IMR-90 (cell line): ENCODE results near the gene ARAP2. TPM values are rescaled to one million over a fixed set of nuclear protein-coding genes. Genes with fewer than 3 reads are reported as not detected.

Experiments
- ATAC-seq: fragments of 200-7000 bp; cut with Tn5 transposase; 2 replicates; pipeline ENCODE4 v1.9.1; 2020; ENCODE audit warnings: low read depth, mild to moderate bottlenecking, moderate library complexity
- BruUV-seq: library from RNA; stranded (reverse); fragments of 400-500 nt; replicated peaks from 2 replicates; lab custom pipeline; 2021; lab: Mats Ljungman, UMichigan
- CTCF ChIA-PET: fragments of 300-600 bp; formaldehyde crosslinking; extraction: SDS; loops from one replicate; lab custom pipeline; 2021; ENCODE audit warnings: antibody characterized with exemption; lab: Yijun Ruan, JAX
- POLR2A ChIA-PET: fragments of 300-600 bp; sonication (Branson Sonifier 250); formaldehyde crosslinking; loops from one replicate; lab custom pipeline; 2022; ENCODE audit warnings: antibody characterized with exemption; ENCODE audit not compliant: unreplicated experiment; lab: Charles Lee
- DNase-seq: peaks from one replicate; pipeline ENCODE4 v3.0.0; 2013
- H2AFZ ChIP-seq: replicated peaks from 2 replicates; pipeline ENCODE3; 2013; ENCODE audit warnings: low read length, mild to moderate bottlenecking; ENCODE audit not compliant: poor library complexity
- H2AK5ac ChIP-seq: 2 replicates; pipeline ENCODE4 v1.6.1; 2013; ENCODE audit warnings: low read depth, low read length, inconsistent platforms
- H2AK9ac ChIP-seq: replicated peaks from 2 replicates; pipeline ENCODE3; 2013; ENCODE audit warnings: mild to moderate bottlenecking, low read depth, low read length, moderate library complexity; ENCODE audit not compliant: poor library complexity
- H2BK120ac ChIP-seq: 2 replicates; pipeline ENCODE4 v1.6.1; 2013; ENCODE audit warnings: low read depth, low read length, inconsistent platforms
- H2BK15ac ChIP-seq: 3 replicates; pipeline ENCODE4 v1.6.1; 2013; ENCODE audit warnings: low read depth, low read length, inconsistent platforms
- H2BK20ac ChIP-seq: 2 replicates; pipeline ENCODE4 v1.6.1; 2013; ENCODE audit warnings: low read depth, mild to moderate bottlenecking, inconsistent platforms, low read length, moderate library complexity
- H2BK5ac ChIP-seq: 2 replicates; pipeline ENCODE4 v1.6.1; 2013; ENCODE audit warnings: mild to moderate bottlenecking, low read depth, low read length, inconsistent platforms; ENCODE audit not compliant: poor library complexity, severe bottlenecking
- H3K14ac ChIP-seq: replicated peaks from 2 replicates; pipeline ENCODE4 v1.6.1; 2013; ENCODE audit warnings: low read depth, low read length, inconsistent platforms
- H3K18ac ChIP-seq: 2 replicates; pipeline ENCODE4 v1.6.1; 2013; ENCODE audit warnings: low read depth, low read length, control low read depth
- H3K23ac ChIP-seq: 2 replicates; pipeline ENCODE4 v1.6.1; 2013; ENCODE audit warnings: low read depth, low read length, inconsistent platforms
- H3K27ac ChIP-seq: 2 replicates; pipeline ENCODE4 v1.5.1; 2013; ENCODE audit warnings: mild to moderate bottlenecking, control low read depth, low read length; ENCODE audit not compliant: insufficient read depth
- H3K27me3 ChIP-seq: 2 replicates; pipeline ENCODE4 v1.6.1; 2013; ENCODE audit warnings: low read length; ENCODE audit not compliant: control insufficient read depth, insufficient read depth
- H3K36me3 ChIP-seq: 2 replicates; pipeline ENCODE4 v1.6.1; 2013; ENCODE audit warnings: low read length, mixed read lengths; ENCODE audit not compliant: control insufficient read depth, insufficient read depth
- H3K4ac ChIP-seq: 2 replicates; pipeline ENCODE4 v1.6.1; 2013; ENCODE audit warnings: low read depth, low read length, inconsistent platforms
- H3K4me1 ChIP-seq: 2 replicates; pipeline ENCODE4 v1.6.1; 2013; ENCODE audit warnings: low read length, mixed read lengths; ENCODE audit not compliant: control insufficient read depth, insufficient read depth
- H3K4me2 ChIP-seq: 2 replicates; pipeline ENCODE4 v1.6.1; 2013; ENCODE audit warnings: low read depth, mild to moderate bottlenecking, control low read depth, low read length, moderate library complexity
- H3K4me3 ChIP-seq: 2 replicates; pipeline ENCODE4 v1.5.1; 2013; ENCODE audit warnings: low read depth, mild to moderate bottlenecking, control low read depth, low read length, moderate library complexity; ENCODE audit not compliant: insufficient read depth
- H3K56ac ChIP-seq: 2 replicates; pipeline ENCODE4 v1.6.1; 2013; ENCODE audit warnings: low read length, inconsistent platforms; ENCODE audit not compliant: insufficient read depth; ENCODE audit errors: extremely low read depth
- H3K79me1 ChIP-seq, 2 experiments: 2 replicates each; pipeline ENCODE4 v1.6.1; 2013; ENCODE audit warnings: low read length in 2 of 2, inconsistent platforms in 1 of 2, low read depth in 1 of 2
- H3K9ac ChIP-seq: 2 replicates; pipeline ENCODE4 v1.6.1; 2013; ENCODE audit warnings: low read depth, low read length, control low read depth
- H3K9me1 ChIP-seq: 2 replicates; pipeline ENCODE4 v1.6.1; 2013; ENCODE audit warnings: low read length, inconsistent platforms; ENCODE audit not compliant: insufficient read depth
- H3K9me3 ChIP-seq: 2 replicates; pipeline ENCODE4 v1.6.1; 2013; ENCODE audit warnings: low read length; ENCODE audit not compliant: control insufficient read depth, insufficient read depth
- H4K20me1 ChIP-seq: 2 replicates; pipeline ENCODE4 v1.6.1; 2013; ENCODE audit warnings: low read length, inconsistent platforms; ENCODE audit not compliant: insufficient read depth
- H4K5ac ChIP-seq: 2 replicates; pipeline ENCODE4 v1.6.1; 2013; ENCODE audit warnings: mild to moderate bottlenecking, low read depth, low read length, control low read depth
- H4K8ac ChIP-seq, 2 experiments: 2 replicates each; pipeline ENCODE4 v1.6.1; 2013; ENCODE audit warnings: low read depth in 2 of 2, low read length in 2 of 2, control low read depth in 1 of 2, inconsistent platforms in 1 of 2
- H4K91ac ChIP-seq: 2 replicates; pipeline ENCODE4 v1.6.1; 2013; ENCODE audit warnings: low read depth, low read length, inconsistent platforms; ENCODE audit not compliant: insufficient read depth
- BHLHE40 ChIP-seq: fragments of 150-350 bp; IDR thresholded peaks from 2 replicates; pipeline ENCODE4 v1.6.1; 2016; ENCODE audit warnings: mild to moderate bottlenecking, low read depth, low read length
- CEBPB ChIP-seq: IDR thresholded peaks from 2 replicates; pipeline ENCODE4 v1.6.1; 2012; ENCODE audit warnings: low read depth, low read length, improper control_type of control experiment
- MAFK ChIP-seq: IDR thresholded peaks from 2 replicates; pipeline ENCODE4 v1.6.1; 2012; ENCODE audit warnings: low read depth, low read length, improper control_type of control experiment
- MAZ ChIP-seq: IDR thresholded peaks from 2 replicates; pipeline ENCODE4 v1.6.1; 2012; ENCODE audit warnings: low read depth, mild to moderate bottlenecking, low read length, improper control_type of control experiment, moderate library complexity, borderline replicate concordance
- NFE2L2 ChIP-seq: fragments of 150-350 bp; IDR thresholded peaks from 2 replicates; pipeline ENCODE4 v1.6.1; 2016; ENCODE audit warnings: low read depth, mild to moderate bottlenecking, low read length
- RCOR1 ChIP-seq: IDR thresholded peaks from 2 replicates; pipeline ENCODE4 v1.6.1; 2012; ENCODE audit warnings: mild to moderate bottlenecking, low read length, improper control_type of control experiment; ENCODE audit not compliant: insufficient replicate concordance
- RFX5 ChIP-seq: IDR thresholded peaks from 2 replicates; pipeline ENCODE4 v1.8.0; 2012; ENCODE audit warnings: low read depth, mild to moderate bottlenecking, low read length, moderate library complexity
- SMC3 ChIP-seq: fragments of 150-350 bp; IDR thresholded peaks from 2 replicates; pipeline ENCODE4 v1.6.1; 2016; ENCODE audit warnings: low read depth, mild to moderate bottlenecking, antibody characterized with exemption, low read length, moderate library complexity
- WGBS, 2 experiments: methylation state at CpG; one replicate each; pipeline versions ENCODE4 v1.1.5 to v1.1.7; 2013; ENCODE audit warnings: missing lambda C conversion rate in 2 of 2; ENCODE audit not compliant: insufficient read length in 1 of 2; ENCODE audit errors: extremely low coverage in 2 of 2; 5-methylcytosine and 5-hydroxymethylcytosine counted together
- dilution Hi-C: fragments of 300-500 bp; cut with HindIII; formaldehyde crosslinking; loops from one replicate; pipeline ENCODE4 v1.14.3; 2018; ENCODE audit warnings: low sequenced_read_pairs; ENCODE audit not compliant: unreplicated experiment
- in situ Hi-C: fragments of 300-500 bp; cut with MboI; formaldehyde crosslinking; loops from 3 replicates; pipeline ENCODE4 v1.14.3; 2019; ENCODE audit warnings: low sequenced_read_pairs, inconsistent platforms, mixed read lengths
- intact Hi-C: fragments of 100-400 bp; cut with micrococcal nuclease; formaldehyde crosslinking; loops from 2 replicates; pipeline ENCODE4 v1.10.0; 2022
- polyA plus RNA-seq, 3 experiments: library from polyadenylated mRNA; depleted of rRNA; stranded (reverse); fragments of >200 nt; gene quantifications; 2 replicates each; pipeline ENCODE4 v1.2.3, GENCODE V29; 2012; ENCODE audit warnings: low replicate concordance in 1 of 3
- total RNA-seq: library from RNA; depleted of rRNA; stranded (reverse); fragments of >200 nt; gene quantifications from 2 replicates; pipeline ENCODE4 v1.2.3, GENCODE V29; 2012
- TF ChIP-seq, protein P1 (sequence below): conservative IDR thresholded peaks from 2 replicates; pipeline ENCODE4 v1.5.1; 2012; ENCODE audit warnings: mild to moderate bottlenecking, low read depth, low read length, improper control_type of control experiment
- TF ChIP-seq, protein P2 (sequence below): fragments of 150-350 bp; IDR thresholded peaks from 2 replicates; pipeline ENCODE4 v1.6.1; 2016; ENCODE audit warnings: low read depth, mild to moderate bottlenecking, low read length, moderate library complexity, borderline replicate concordance

Gene ARAP2
- total and polyA plus RNA-seq, 2 of the 4 experiments (the other 2 are of a cell fraction): 0.32 to 1.8 TPM

DNA sequence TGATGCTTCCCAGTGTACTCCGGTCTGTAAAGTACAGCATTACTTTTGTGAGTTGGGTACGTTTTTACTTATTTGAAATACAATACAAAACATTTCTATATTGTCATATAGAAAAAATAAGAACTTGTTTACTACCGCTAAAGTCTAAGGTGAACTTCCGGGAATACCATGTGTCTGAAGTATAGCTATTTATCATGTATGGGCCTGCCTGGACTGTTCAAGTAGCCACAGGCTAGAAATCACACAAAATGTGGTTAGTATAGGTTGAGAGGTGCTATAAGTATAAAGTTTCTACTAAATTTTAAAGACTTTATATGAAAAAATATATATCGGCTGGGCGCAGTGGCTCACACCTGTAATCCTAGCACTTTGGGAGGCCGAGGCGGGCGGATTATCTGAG is 152.3 kb downstream of the ARAP2 start:
- Histone ChIP-seq H2AK9ac (no peak overlapping the region), H3K79me1 (no peaks in the 10 kb centered on the region), H4K20me1 (no peaks in the 10 kb centered on the region), H3K9me3 (no peaks in the 10 kb centered on the region), H4K5ac (no peak overlapping the region), H3K18ac (no peak overlapping the region), H4K91ac (no peak overlapping the region), H4K8ac (no peak overlapping the region), H3K4me2 (no peak overlapping the region), H3K4me1 (no peaks in the 10 kb centered on the region), H3K4ac (no peak overlapping the region), H3K9me1 (no peaks in the 10 kb centered on the region), H3K36me3 (no peaks in the 10 kb centered on the region), H3K9ac (no peak overlapping the region), H3K4me3 (no peak overlapping the region), H2BK20ac (no peak overlapping the region), H2AFZ (no peak overlapping the region), H2AK5ac (no peak overlapping the region), H2BK5ac (no peak overlapping the region), H2BK120ac (no peak overlapping the region), H3K23ac (no peak overlapping the region), H2BK15ac (no peak overlapping the region), H3K14ac (no peak overlapping the region), H3K27ac (no peak overlapping the region), H3K56ac (no peak overlapping the region), H3K27me3 (no peaks in the 10 kb centered on the region)
- dilution Hi-C loops (no loop called here), intact Hi-C loops (no loop called here), in situ Hi-C loops (no loop called here)
- TF ChIP-seq MAFK (no peak), CEBPB (no peak), SMC3 (no peak), RFX5 (no peak), MAZ (no peak), RCOR1 (no peak), BHLHE40 (no peak), NFE2L2 (no peak)
- TF ChIP-seq, protein P1, sequence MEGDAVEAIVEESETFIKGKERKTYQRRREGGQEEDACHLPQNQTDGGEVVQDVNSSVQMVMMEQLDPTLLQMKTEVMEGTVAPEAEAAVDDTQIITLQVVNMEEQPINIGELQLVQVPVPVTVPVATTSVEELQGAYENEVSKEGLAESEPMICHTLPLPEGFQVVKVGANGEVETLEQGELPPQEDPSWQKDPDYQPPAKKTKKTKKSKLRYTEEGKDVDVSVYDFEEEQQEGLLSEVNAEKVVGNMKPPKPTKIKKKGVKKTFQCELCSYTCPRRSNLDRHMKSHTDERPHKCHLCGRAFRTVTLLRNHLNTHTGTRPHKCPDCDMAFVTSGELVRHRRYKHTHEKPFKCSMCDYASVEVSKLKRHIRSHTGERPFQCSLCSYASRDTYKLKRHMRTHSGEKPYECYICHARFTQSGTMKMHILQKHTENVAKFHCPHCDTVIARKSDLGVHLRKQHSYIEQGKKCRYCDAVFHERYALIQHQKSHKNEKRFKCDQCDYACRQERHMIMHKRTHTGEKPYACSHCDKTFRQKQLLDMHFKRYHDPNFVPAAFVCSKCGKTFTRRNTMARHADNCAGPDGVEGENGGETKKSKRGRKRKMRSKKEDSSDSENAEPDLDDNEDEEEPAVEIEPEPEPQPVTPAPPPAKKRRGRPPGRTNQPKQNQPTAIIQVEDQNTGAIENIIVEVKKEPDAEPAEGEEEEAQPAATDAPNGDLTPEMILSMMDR: no peak
- TF ChIP-seq, protein P2, sequence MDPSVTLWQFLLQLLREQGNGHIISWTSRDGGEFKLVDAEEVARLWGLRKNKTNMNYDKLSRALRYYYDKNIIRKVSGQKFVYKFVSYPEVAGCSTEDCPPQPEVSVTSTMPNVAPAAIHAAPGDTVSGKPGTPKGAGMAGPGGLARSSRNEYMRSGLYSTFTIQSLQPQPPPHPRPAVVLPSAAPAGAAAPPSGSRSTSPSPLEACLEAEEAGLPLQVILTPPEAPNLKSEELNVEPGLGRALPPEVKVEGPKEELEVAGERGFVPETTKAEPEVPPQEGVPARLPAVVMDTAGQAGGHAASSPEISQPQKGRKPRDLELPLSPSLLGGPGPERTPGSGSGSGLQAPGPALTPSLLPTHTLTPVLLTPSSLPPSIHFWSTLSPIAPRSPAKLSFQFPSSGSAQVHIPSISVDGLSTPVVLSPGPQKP: no peak
- POLR2A ChIA-PET: no interaction called here
- BruUV-seq: no TSS peak
- CTCF ChIA-PET: interaction anchor here (0.6 kb wide), 1 partner anchor 779 kb away, joined by 4 read pairs; no protein-coding TSS in a partner anchor
- DNase-seq (no peak), ATAC-seq (no peak)
- WGBS, 2 experiments: no CpG with 5 or more reads among the region's 9 CpGs
